Muscle layer of colon (tissue), 2 donors: ENCODE data around the gene SGSM1.

Experiments
- H3K27ac ChIP-seq: one replicate; pipeline ENCODE4 v1.7.0; 2013; ENCODE audit warnings: low read depth, mild to moderate bottlenecking, low read length, moderate library complexity
- H3K27me3 ChIP-seq, 2 donors: one replicate each; pipeline ENCODE4 v1.7.0; 2013; ENCODE audit warnings: low read length in 2 of 2, mild to moderate bottlenecking in 2 of 2; ENCODE audit not compliant: insufficient read depth in 2 of 2, control insufficient read depth in 1 of 2
- H3K36me3 ChIP-seq: one replicate; pipeline ENCODE4 v1.7.0; 2013; ENCODE audit warnings: mild to moderate bottlenecking, low read length; ENCODE audit not compliant: insufficient read depth
- H3K4me1 ChIP-seq: one replicate; pipeline ENCODE4 v1.7.0; 2013; ENCODE audit warnings: mild to moderate bottlenecking, low read length; ENCODE audit not compliant: insufficient read depth
- H3K4me3 ChIP-seq, 2 donors: one replicate each; pipeline ENCODE4 v1.7.0; 2013; ENCODE audit warnings: low read length in 2 of 2, low read depth in 1 of 2, mild to moderate bottlenecking in 1 of 2, moderate library complexity in 1 of 2
- H3K9ac ChIP-seq: one replicate; pipeline ENCODE4 v1.7.0; 2013; ENCODE audit warnings: low read length
- H3K9me3 ChIP-seq: one replicate; pipeline ENCODE4 v1.7.0; 2013; ENCODE audit warnings: mild to moderate bottlenecking, low read length
- donor health status: abdominal sarcoma.
- donor health status: Adenocarcinoma of cecum.

The SGSM1 gene

GRCh38 chr22:24947383-24947782, 141.4 kb downstream of the SGSM1 start:
- no peak overlapping the region for H3K9ac ChIP-seq
- H3K27me3 ChIP-seq: peaks cover 6 to 9% of the 10 kb centered on the region in 2 donors
- H3K36me3 ChIP-seq: no peaks in the 10 kb centered on the region
- no peaks in the 10 kb centered on the region for H3K9me3 ChIP-seq
- no peak overlapping the region for H3K27ac ChIP-seq
- H3K4me3 ChIP-seq: no peak overlapping the region
- no peaks in the 10 kb centered on the region for H3K4me1 ChIP-seq

- Histone ChIP-seq H3K27me3 (peaks cover 6 to 9% of the 10 kb centered on the region in 2 donors), H3K4me3 (no peak overlapping the region), H3K9me3 (no peaks in the 10 kb centered on the region), H3K27ac (no peak overlapping the region), H3K36me3 (no peaks in the 10 kb centered on the region), H3K9ac (no peak overlapping the region), H3K4me1 (no peaks in the 10 kb centered on the region)
Observed at GRCh38 chr22:24947881-24948280, 141.9 kb downstream of the SGSM1 start.

- no peaks in the 10 kb centered on the region for H3K4me1 ChIP-seq
Observed at GRCh38 chr22:24948356-24949202, 142.6 kb downstream of the SGSM1 start.

GRCh38 chr22:24950272-24950902, 144.4 kb downstream of the SGSM1 start:
- no peaks in the 10 kb centered on the region for H3K9me3 ChIP-seq
- H3K9ac ChIP-seq: no peak overlapping the region
- H3K27me3 ChIP-seq: peaks cover 6 to 9% of the 10 kb centered on the region in 2 donors
- H3K4me1 ChIP-seq: no peaks in the 10 kb centered on the region
- H3K27ac ChIP-seq: no peak overlapping the region
- no peak overlapping the region for H3K4me3 ChIP-seq
- no peaks in the 10 kb centered on the region for H3K36me3 ChIP-seq

More at GRCh38 chr22:24948356-24949202, 142.6 kb downstream of the SGSM1 start:
- Histone ChIP-seq H3K9ac (no peak overlapping the region), H3K27me3 (peaks cover 6 to 9% of the 10 kb centered on the region in 2 donors), H3K4me3 (no peak overlapping the region), H3K36me3 (no peaks in the 10 kb centered on the region), H3K27ac (no peak overlapping the region), H3K9me3 (no peaks in the 10 kb centered on the region)

GRCh38 chr22:24951942-24952836, 146.2 kb downstream of the SGSM1 start, which contains the start of gene KIAA1671:
Gene KIAA1671, plus strand, starts transcription at chr22:24952716. Its CDS starts 75,284 bp downstream, at chr22:25028000.
- peak within 1 kb of the TSS; percentile 61 for H3K9ac ChIP-seq
- H3K4me3 ChIP-seq: peak within 1 kb of the TSS; percentile 88 to 94
- H3K4me1 ChIP-seq: no peaks in the 10 kb centered on the region
- peaks cover 6 to 9% of the 10 kb centered on the region in 2 donors for H3K27me3 ChIP-seq
- H3K36me3 ChIP-seq: no peaks in the 10 kb centered on the region
- H3K27ac ChIP-seq: peak within 1 kb of the TSS; percentile 35
- H3K9me3 ChIP-seq: no peaks in the 10 kb centered on the region

- H3K4me1 ChIP-seq: no peaks in the 10 kb centered on the region
- H3K27ac ChIP-seq: peak overlapping the region; percentile 35
- H3K4me3 ChIP-seq: peak overlapping the region; percentile 88 to 94
- no peaks in the 10 kb centered on the region for H3K9me3 ChIP-seq
- H3K36me3 ChIP-seq: no peaks in the 10 kb centered on the region
- peaks cover 6 to 9% of the 10 kb centered on the region in 2 donors for H3K27me3 ChIP-seq
- peak overlapping the region; percentile 61 for H3K9ac ChIP-seq
Observed at GRCh38 chr22:24952837-24953383, 146.9 kb downstream of the SGSM1 start.

GRCh38 chr22:24953384-24954113, 147.5 kb downstream of the SGSM1 start:
- no peaks in the 10 kb centered on the region for H3K9me3 ChIP-seq
- peak overlapping the region; percentile 61 for H3K9ac ChIP-seq
- peak overlapping the region; percentile 88 to 94 for H3K4me3 ChIP-seq
- peaks cover 0 to 6% of the 10 kb centered on the region in 2 donors for H3K27me3 ChIP-seq
- no peaks in the 10 kb centered on the region for H3K36me3 ChIP-seq
- peak overlapping the region; percentile 35 for H3K27ac ChIP-seq
- no peaks in the 10 kb centered on the region for H3K4me1 ChIP-seq

GRCh38 chr22:24954114-24954463, 148.1 kb downstream of the SGSM1 start:
- no peaks in the 10 kb centered on the region for H3K4me1 ChIP-seq
- H3K4me3 ChIP-seq: peak overlapping the region in 1 of 2 donors; percentile 94
- H3K9ac ChIP-seq: no peak overlapping the region
- no peaks in the 10 kb centered on the region for H3K36me3 ChIP-seq
- peaks cover 0 to under 1% of the 10 kb centered on the region in 2 donors for H3K27me3 ChIP-seq
- H3K9me3 ChIP-seq: no peaks in the 10 kb centered on the region
- H3K27ac ChIP-seq: no peak overlapping the region

DNA sequence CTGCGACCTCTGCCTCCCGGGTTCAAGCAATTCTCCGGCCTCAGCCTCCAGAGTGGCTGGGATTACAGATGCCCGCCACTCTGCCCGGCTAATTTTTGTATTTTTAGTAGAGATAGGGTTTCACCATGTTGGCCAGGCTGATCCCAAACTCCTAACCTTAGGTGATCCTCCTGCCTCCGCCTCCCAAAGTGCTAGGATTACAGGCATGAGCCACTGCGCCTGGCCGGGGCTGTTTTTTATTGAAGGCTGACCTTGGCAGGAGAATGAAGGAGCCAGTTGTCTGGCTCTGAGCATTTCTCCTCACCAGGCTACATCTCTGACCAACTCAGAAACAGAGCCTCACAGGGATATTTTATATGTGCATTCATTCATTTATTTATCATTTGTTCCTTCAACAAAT, 148.8 kb downstream of the SGSM1 start:
- H3K36me3 ChIP-seq: no peaks in the 10 kb centered on the region
- no peaks in the 10 kb centered on the region for H3K9me3 ChIP-seq
- no peaks in the 10 kb centered on the region for H3K27me3 ChIP-seq
- no peak overlapping the region for H3K4me3 ChIP-seq
- H3K9ac ChIP-seq: no peak overlapping the region
- no peak overlapping the region for H3K27ac ChIP-seq
- H3K4me1 ChIP-seq: no peaks in the 10 kb centered on the region

GRCh38 chr22:24957043-24957442, 151.0 kb downstream of the SGSM1 start:
- Histone ChIP-seq H3K9me3 (no peaks in the 10 kb centered on the region), H3K27ac (no peak overlapping the region), H3K27me3 (no peaks in the 10 kb centered on the region)

More at GRCh38 chr22:24957043-24957442, 151.0 kb downstream of the SGSM1 start:
- H3K36me3 ChIP-seq: no peaks in the 10 kb centered on the region
- no peak overlapping the region for H3K4me3 ChIP-seq
- H3K9ac ChIP-seq: no peak overlapping the region
- H3K4me1 ChIP-seq: no peaks in the 10 kb centered on the region
